Central memory CD8-positive, alpha-beta T cell (primary cell): ENCODE results near the gene NSUN5.
A peak's percentile ranks its signal among the peaks of the same experiment; 100 is the strongest.
"Not testable (repeated sequence)": the region's sequence is repeated elsewhere in the genome, so short reads cannot be mapped to it uniquely, and the experiment has no call there.

Experiments
- ATAC-seq: fragments of 150-1000 bp; cut with Tn5 transposase; replicated peaks from 2 replicates; pipeline ENCODE4 v1.10.0; 2022; ENCODE audit warnings: mild to moderate bottlenecking, moderate FRiP score, moderate number of reproducible peaks; ENCODE audit not compliant: poor library complexity, severe bottlenecking; ENCODE audit errors: extremely low read depth
- DNase-seq, 2 donors: peaks; one replicate each; pipeline ENCODE4 v3.0.0; 2021; ENCODE audit warnings: low spot score in 2 of 2
- H3K27ac Mint-ChIP-seq: one replicate; pipeline ENCODE4 v1.8.0; 2022; ENCODE audit warnings: low read depth, mild to moderate bottlenecking, moderate library complexity, mixed read lengths
- H3K27me3 Mint-ChIP-seq: one replicate; pipeline ENCODE4 v1.8.0; 2022; ENCODE audit warnings: mixed read lengths
- H3K36me3 Mint-ChIP-seq: one replicate; pipeline ENCODE4 v1.8.0; 2022; ENCODE audit warnings: mild to moderate bottlenecking, moderate library complexity, mixed read lengths; ENCODE audit not compliant: insufficient read depth
- H3K4me1 Mint-ChIP-seq: one replicate; pipeline ENCODE4 v1.8.0; 2022; ENCODE audit warnings: mixed read lengths
- H3K4me3 Mint-ChIP-seq: one replicate; pipeline ENCODE4 v1.8.0; 2022; ENCODE audit warnings: mild to moderate bottlenecking, moderate library complexity, mixed read lengths
- H3K9me3 Mint-ChIP-seq: one replicate; pipeline ENCODE4 v1.8.0; 2022; ENCODE audit warnings: mixed read lengths

NSUN5 gene

DNA sequence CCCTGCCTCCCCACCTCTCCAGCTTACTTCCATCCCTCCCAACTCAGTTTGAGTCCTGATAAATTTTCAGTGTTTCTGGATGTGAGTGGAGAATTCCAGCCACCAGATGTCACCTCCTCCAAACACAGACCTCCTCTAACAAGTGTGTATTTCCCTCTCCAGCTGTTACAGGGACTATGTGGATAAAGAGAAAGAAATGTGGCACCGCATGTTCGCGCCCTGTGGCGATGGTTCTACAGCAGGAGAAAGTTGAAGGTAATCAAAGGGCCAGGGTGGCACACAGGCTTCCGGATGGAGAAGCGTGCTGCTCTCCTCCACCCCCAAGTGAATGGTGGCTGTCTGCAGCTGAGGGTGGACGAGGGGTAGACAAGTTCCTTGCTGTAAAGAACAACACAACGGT is 34.0 kb upstream of the NSUN5 start:
- Mint-ChIP-seq H3K4me3 (no peak overlapping the region), H3K4me1 (no peaks in the 10 kb centered on the region), H3K27me3 (peaks cover 41% of the 10 kb centered on the region), H3K9me3 (no peaks in the 10 kb centered on the region), H3K27ac (no peak overlapping the region), H3K36me3 (peaks cover 2% of the 10 kb centered on the region)
- ATAC-seq (no peak), DNase-seq (no peak)

DNA sequence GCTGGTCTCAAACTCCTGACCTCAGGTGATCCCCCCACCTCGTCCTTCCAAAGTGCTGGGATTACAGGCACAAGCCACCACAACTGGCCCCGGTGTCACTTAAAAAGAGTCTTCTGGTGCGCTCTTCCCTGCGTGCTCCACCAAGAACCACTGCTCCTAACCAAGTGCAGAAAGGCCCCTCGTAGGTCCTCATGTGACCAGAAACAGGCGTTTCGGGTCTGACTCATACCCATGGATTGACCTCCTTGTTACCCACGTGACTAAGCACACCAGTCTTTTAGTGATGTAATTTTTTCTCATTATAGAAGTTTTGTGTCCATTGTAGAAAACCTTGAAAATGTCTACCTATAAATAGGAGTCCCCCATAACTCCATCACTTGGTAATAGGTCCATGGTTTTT is 33.3 kb upstream of the NSUN5 start:
- DNase-seq (no peak), ATAC-seq (no peak)
- Mint-ChIP-seq H3K36me3 (peaks cover 2% of the 10 kb centered on the region), H3K9me3 (no peaks in the 10 kb centered on the region), H3K27ac (no peak overlapping the region), H3K4me3 (no peak overlapping the region), H3K4me1 (no peaks in the 10 kb centered on the region), H3K27me3 (peaks cover 38% of the 10 kb centered on the region)

DNA sequence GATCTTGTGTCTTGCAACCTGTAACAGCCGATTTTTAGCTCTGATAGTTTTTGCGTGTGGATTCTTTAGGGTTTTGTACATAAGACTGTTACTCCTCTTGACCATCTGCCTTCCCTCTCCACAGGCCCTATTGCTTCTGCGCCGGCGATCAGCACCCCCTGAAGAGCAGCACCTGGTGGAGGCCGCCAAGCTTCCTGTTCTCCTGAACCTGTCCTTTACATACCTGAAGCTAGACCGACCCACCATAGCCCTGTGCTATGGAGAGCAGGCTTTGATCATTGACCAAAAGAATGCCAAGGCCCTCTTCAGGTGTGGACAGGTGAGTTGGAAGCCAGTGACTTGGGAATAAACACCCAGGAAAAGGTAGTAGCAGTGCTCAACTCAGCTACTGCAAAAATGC is 31.9 kb upstream of the NSUN5 start:
- no peak for ATAC-seq
- H3K36me3 Mint-ChIP-seq: peaks cover 2% of the 10 kb centered on the region
- peaks cover 25% of the 10 kb centered on the region for H3K27me3 Mint-ChIP-seq
- no peak overlapping the region for H3K4me3 Mint-ChIP-seq
- DNase-seq: no peak
- H3K4me1 Mint-ChIP-seq: no peaks in the 10 kb centered on the region
- H3K27ac Mint-ChIP-seq: no peak overlapping the region
- no peaks in the 10 kb centered on the region for H3K9me3 Mint-ChIP-seq

DNA sequence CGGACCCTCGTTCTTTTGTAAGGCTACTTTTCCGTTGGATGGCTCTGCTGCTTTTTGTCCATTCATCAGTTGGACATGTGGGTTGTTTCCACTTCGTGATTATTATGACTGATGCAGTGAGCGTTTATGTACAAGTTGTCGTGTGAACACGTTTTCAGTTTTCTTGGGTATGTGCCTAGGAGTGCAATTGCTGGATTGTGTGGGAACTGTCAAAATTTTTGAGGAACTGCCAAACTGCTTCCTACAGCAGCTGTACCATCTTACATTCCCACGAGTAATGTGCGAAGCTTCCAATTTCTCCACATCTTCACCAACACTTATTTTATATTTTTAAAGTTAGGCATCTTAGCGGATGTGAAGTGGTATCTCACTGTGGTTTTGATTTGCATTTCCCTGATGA is 29.7 kb upstream of the NSUN5 start:
- H3K4me1 Mint-ChIP-seq: no peaks in the 10 kb centered on the region
- no peak overlapping the region for H3K4me3 Mint-ChIP-seq
- H3K9me3 Mint-ChIP-seq: no peaks in the 10 kb centered on the region
- peaks cover 13% of the 10 kb centered on the region for H3K27me3 Mint-ChIP-seq
- ATAC-seq: no peak
- no peak for DNase-seq
- H3K36me3 Mint-ChIP-seq: peaks cover 2% of the 10 kb centered on the region
- H3K27ac Mint-ChIP-seq: no peak overlapping the region

DNA sequence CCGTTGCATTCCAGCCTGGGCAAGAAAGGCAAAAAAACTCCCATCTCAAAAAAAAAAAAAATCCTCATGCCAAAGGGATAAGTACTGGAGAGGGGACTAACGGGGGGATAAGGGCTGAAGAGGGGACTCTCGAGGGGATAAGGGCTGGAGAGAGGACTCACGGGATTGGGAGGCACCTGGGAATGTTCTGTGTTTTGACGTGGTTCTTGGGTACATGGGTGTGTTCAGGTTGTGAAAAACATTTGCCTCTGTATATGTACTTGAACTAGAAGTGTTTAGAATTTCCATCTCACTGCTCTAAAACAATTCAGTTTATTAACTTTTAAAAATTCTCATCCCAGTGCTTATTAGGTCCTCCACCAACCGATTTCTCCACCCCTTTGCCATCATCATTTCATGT is 23.8 kb upstream of the NSUN5 start:
- H3K9me3 Mint-ChIP-seq: no peaks in the 10 kb centered on the region
- H3K4me1 Mint-ChIP-seq: no peaks in the 10 kb centered on the region

DNA sequence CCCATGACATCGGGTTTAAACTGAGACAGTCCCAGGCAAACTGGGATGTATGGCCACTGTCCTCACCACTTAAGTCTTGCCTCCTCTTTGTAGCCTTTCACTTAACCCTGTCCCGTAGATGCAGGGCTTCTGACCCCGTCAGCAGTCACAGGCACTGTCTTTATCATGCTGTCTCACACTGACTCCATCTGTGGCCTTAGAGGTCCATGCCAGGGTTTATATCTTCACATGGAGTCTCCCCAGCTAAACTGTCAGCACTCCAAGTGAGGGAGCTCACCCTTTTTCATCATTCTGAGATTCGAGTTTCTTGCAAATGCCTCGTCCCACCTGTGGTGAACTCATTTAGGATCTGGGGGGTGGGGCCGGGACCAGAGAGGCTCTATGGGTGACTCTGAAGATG is 22.1 kb upstream of the NSUN5 start:
- Mint-ChIP-seq H3K9me3 (no peaks in the 10 kb centered on the region), H3K4me1 (no peaks in the 10 kb centered on the region), H3K4me3 (no peak overlapping the region), H3K27ac (no peak overlapping the region), H3K36me3 (no peaks in the 10 kb centered on the region), H3K27me3 (peaks cover 26% of the 10 kb centered on the region)
- ATAC-seq: no peak
- DNase-seq: no peak

More for the DNA sequence above, 23.8 kb upstream of the NSUN5 start:
- ATAC-seq (no peak), DNase-seq (no peak)
- H3K27ac Mint-ChIP-seq: no peak overlapping the region
- no peaks in the 10 kb centered on the region for H3K36me3 Mint-ChIP-seq
- peaks cover 26% of the 10 kb centered on the region for H3K27me3 Mint-ChIP-seq
- no peak overlapping the region for H3K4me3 Mint-ChIP-seq

DNA sequence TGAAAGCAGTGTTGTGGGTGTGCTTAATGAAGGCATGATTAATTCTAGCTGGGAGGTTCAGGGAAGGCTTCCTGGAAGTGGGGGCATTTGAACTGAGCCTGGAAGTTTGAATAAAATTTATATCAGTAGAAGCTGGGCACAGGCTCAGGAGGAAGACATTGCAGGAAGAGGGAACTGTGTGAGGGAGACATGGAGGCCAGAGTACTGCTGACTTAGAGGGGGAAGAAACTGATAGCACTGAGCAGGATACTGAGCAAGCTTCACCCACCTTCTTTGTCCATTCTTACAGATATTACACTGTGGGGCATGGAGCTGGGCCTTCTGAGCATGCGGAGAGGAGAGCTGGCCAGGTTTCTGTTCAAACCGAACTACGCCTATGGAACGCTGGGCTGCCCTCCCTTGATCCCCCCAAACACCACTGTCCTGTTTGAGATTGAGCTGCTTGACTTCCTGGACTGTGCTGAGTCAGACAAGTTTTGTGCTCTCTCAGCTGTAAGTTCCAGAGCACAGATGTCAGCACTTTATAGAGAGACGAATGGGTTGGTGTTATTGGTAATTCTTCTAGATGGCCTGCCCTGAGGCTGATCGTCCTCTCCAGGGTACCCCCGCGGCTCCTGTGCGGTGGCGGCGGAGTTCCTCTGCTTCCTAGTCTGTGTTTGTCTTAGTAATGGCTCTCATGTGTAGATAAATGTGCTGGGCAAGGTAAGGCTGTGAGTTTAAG is 21.4 kb upstream of the NSUN5 start:
- no peaks in the 10 kb centered on the region for H3K4me1 Mint-ChIP-seq
- ATAC-seq (no peak), DNase-seq (no peak)
- no peaks in the 10 kb centered on the region for H3K36me3 Mint-ChIP-seq
- H3K9me3 Mint-ChIP-seq: no peaks in the 10 kb centered on the region
- H3K4me3 Mint-ChIP-seq: no peak overlapping the region
- H3K27ac Mint-ChIP-seq: no peak overlapping the region
- H3K27me3 Mint-ChIP-seq: peaks cover 26% of the 10 kb centered on the region

DNA sequence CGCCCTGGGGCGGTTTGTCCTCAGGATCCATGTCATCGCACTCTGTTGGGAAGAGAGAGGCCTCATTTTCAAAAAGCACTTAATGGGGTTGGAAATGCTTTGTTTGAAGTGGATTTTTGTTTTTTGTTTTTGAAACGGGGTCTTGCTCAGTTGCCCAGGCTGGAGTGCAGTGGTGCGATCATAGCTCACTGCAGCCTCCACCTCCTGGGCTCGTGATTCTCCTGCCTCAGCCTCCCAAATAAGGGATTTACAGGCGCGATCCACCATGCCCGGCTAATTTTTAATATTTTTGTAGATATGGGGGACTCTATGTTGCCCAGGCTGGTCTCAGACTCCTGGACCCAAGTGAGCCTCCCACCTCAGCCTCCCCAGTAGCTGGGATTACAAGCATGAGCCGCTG is 20.1 kb upstream of the NSUN5 start:
- no peaks in the 10 kb centered on the region for H3K9me3 Mint-ChIP-seq
- H3K4me1 Mint-ChIP-seq: peaks cover 8% of the 10 kb centered on the region
- no peak overlapping the region for H3K27ac Mint-ChIP-seq
- DNase-seq (no peak), ATAC-seq (no peak)
- peaks cover 26% of the 10 kb centered on the region for H3K27me3 Mint-ChIP-seq
- no peaks in the 10 kb centered on the region for H3K36me3 Mint-ChIP-seq
- no peak overlapping the region for H3K4me3 Mint-ChIP-seq

DNA sequence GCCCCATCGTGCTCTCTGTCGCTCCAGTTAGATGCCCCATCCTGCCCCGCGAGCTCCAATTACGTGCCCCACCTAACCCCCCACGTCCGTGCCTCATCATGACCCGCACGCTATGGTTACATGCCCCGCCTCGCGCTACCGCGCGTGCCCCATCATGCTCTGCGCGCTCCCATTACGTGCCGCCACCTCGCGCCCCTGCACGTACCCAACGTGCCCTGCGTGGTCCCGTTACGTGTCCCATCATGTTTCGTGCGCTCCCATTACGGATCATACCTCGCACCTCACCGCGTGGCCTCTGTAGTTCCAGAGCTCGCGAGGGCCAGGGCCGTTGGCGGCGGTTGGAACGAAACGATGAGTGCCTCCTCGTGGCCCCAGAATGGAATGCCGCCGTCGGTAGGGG is 19.3 kb upstream of the NSUN5 start, which contains the start of the genes FKBP6 and TRIM50:
Gene FKBP6 (plus strand): TSS at position 240 of the 400 bp plus-strand sequence. CDS start 268 bp downstream, outside the sequence.
Gene TRIM50 (minus strand): TSS at position 161 of the 400 bp plus-strand sequence. CDS start 3,295 bp downstream, outside the sequence.
- not testable (repeated sequence) for H3K4me1 Mint-ChIP-seq, H3K27ac Mint-ChIP-seq, H3K36me3 Mint-ChIP-seq, H3K9me3 Mint-ChIP-seq, H3K4me3 Mint-ChIP-seq, DNase-seq, ATAC-seq
- peaks cover 22% of the 10 kb centered on the region for H3K27me3 Mint-ChIP-seq

DNA sequence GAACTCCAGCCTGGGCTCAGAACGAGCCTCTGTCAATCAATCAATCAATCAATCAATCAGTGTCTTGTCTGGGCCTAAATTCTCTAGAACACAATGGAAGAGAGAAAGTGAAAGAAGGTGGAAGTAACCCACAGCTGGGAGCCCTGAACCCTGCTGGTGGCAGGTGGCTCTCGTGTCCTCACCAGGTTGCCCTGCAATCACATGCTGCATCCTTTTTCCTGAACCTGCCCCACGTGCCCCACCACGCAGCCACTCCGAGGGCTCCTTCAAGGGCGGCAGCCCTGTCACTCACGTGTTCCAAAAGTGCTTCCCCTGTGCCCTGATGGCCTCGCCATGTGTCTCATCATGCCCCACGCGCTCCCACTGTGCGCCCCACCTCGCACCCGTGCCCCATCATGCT is 18.8 kb upstream of the NSUN5 start:
- ATAC-seq, H3K4me1 Mint-ChIP-seq, DNase-seq, H3K27ac Mint-ChIP-seq, H3K36me3 Mint-ChIP-seq, H3K9me3 Mint-ChIP-seq, H3K4me3 Mint-ChIP-seq: not testable (repeated sequence)
- peaks cover 17% of the 10 kb centered on the region for H3K27me3 Mint-ChIP-seq

DNA sequence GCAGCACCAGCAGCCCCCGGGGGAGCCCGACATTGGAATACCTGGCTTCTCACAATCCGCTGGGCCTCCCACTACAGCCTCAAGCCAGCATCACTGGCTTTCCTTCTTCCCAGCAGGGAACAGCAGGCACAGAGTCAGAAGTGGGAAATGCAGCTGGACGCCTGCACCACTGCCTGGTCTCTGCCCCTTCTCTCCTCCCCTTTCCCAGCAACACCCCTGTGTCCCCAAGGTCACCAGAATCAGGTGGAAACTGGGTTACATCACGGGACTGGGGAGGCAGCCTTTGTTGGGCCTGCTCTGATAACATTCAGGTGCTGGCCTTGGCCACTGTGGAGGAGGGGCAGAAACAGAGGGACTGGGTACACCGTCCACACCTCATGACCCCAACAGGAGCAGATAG is 16.8 kb upstream of the NSUN5 start:
- H3K27ac Mint-ChIP-seq, DNase-seq, H3K4me1 Mint-ChIP-seq, H3K36me3 Mint-ChIP-seq, ATAC-seq, H3K4me3 Mint-ChIP-seq, H3K9me3 Mint-ChIP-seq: not testable (repeated sequence)
- peaks cover 12% of the 10 kb centered on the region for H3K27me3 Mint-ChIP-seq

DNA sequence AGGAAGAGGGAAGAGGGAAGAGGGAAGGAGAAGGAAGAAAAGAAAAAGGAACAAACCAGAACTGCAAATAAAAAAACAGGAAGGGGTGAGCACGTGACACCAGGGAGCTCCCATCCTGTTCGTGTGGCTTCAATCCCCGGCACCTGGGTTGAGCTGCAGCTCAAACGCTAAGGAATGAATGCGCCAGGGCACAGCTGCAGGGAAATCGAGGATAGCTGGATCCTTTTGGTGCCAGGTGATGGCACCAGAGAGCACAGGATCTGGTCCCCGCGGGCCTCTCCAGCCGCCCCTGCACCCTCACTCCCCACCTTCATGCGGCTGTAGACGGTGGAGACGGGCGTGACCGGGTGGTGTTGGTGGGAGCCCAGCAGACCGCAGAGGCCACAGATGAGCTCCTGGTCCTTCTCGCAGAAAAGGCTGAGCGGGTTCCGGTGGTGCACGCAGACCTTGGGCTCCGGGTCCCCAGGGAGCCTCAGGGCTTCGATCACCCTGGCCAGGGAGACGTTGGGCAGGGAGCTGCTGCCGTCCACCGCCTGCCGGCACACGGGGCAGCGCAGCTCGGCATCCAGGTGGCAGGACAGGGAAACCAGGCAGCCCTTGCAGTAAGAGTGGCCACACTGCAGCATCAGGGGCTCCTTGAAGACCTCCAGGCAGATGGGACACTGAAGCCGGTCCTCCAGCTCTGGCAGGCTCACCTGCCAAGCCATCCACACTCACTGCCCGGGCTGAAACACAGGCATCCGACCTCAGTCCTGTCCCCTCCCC is 15.6 kb upstream of the NSUN5 start:
- H3K36me3 Mint-ChIP-seq, H3K9me3 Mint-ChIP-seq, H3K27me3 Mint-ChIP-seq, H3K4me1 Mint-ChIP-seq: not testable (repeated sequence)
- ATAC-seq (peak; percentile 73), DNase-seq (peak in 1 of 2 donors; percentile 24)
- Mint-ChIP-seq H3K4me3 (peak overlapping the region; percentile 67), H3K27ac (peak overlapping the region; percentile 63)
